Jurkat, Clone E6-1 (cell line): ENCODE measurements around the gene NFIX.

Source experiments
- DNase-seq: peaks from one replicate; pipeline ENCODE4 v3.0.0-alpha.2; 2011; ENCODE audit warnings: low read depth, low spot score
- H3K4me3 ChIP-seq: 2 replicates; pipeline ENCODE4 v1.5.1; 2011; ENCODE audit warnings: mild to moderate bottlenecking, low read length, control low read depth, moderate library complexity

The NFIX gene

GRCh38 chr19:13043285-13043684 lies 48.0 kb downstream of the NFIX start:
- no peak for DNase-seq
- H3K4me3 ChIP-seq: no peak overlapping the region

GRCh38 chr19:13044231-13044836 lies 49.1 kb downstream of the NFIX start:
- DNase-seq: no peak
- no peak overlapping the region for H3K4me3 ChIP-seq

- no peak overlapping the region for H3K4me3 ChIP-seq
- DNase-seq: no peak
These were observed 50.5 kb downstream of the NFIX start for GRCh38 chr19:13045812-13046211.

DNA sequence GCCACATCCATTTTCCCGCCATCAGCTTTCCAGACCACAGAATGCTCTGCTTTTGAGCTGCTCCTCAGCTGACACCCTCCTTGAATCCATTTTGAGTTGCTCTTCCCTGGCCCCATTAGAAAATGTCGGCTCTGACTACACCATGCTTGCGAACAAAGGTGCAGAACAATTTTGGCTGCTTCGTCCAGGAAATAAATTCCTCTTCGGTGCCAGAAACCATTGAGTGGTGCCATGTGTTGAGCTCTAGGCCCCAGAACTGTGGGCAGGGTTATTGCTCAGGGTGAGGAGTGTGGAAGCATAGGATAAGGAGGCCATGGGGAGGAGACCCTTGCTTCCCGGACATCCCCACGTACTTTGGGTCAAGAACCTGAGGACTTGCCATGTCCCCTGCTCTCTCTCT lies 52.1 kb downstream of the NFIX start:
- H3K4me3 ChIP-seq: no peak overlapping the region
- no peak for DNase-seq

GRCh38 chr19:13050274-13050673 lies 55.0 kb downstream of the NFIX start:
- no peak for DNase-seq
- no peak overlapping the region for H3K4me3 ChIP-seq

DNA sequence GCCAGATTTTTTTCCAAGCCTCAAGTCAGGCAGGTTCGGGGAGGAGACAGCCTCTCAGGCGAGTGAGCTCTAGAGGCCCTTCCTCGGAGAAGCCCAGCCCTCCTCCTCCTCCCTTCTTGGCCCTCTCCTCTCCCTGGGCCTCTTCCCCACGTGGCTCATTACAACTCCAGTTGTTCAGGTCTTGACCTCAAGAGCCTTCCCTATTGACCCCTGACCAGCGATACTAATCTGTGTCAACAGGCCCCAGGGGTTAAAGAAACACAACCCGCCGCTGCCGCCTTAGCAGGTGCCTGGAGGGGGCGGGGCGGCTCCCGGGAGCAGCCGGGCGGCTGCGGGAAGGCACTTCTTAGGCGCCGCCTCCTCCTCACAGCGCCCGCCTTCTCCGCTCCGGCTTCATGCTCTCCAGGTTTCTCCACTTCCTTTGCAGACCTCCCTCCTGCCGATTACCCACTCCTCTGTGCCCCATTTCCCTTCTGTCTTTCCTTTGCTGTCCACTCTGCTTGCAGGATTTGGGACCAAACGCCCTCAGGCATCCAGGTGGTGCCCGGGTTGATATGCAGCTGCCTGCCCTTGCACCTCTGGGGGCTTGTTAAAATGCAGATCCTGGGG lies 56.4 kb downstream of the NFIX start:
- H3K4me3 ChIP-seq: peak overlapping the region; percentile 25
- peak; percentile 58 for DNase-seq

DNA sequence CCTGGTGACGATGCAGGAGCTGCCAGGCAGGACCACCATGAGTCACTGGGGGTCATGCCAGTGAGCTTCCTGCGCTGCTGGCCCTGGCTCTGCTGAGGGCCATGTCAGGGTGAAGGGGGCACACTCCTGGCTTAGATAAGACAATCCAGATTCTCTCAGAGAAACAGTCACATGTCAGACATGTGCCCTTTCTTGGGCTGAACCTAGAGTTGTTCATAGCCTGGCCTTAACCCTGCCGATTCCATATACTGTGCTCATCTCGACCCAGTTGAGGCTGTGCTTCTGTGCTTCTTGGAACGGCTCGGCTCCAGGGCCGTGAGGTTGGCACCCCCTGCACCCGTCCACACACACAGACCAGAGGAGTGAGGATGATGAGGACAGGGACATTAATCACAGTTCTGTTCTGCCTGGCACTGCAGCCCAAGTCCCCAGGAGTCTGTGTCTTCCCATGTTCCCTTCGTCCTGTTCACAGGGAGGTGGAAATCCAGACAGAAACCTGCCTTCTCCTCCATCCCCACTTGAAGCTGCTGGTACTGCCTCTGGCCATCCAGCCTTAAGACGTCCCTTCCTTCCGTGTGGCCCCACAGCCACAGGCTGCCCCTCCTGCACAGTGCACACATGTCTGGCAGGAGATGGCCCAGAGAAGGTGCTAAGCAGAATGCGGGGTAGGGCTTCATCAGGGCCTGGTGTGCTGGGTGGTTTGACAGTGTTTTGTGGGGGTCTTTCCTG lies 57.3 kb downstream of the NFIX start:
- H3K4me3 ChIP-seq: no peak overlapping the region
- no peak for DNase-seq

DNA sequence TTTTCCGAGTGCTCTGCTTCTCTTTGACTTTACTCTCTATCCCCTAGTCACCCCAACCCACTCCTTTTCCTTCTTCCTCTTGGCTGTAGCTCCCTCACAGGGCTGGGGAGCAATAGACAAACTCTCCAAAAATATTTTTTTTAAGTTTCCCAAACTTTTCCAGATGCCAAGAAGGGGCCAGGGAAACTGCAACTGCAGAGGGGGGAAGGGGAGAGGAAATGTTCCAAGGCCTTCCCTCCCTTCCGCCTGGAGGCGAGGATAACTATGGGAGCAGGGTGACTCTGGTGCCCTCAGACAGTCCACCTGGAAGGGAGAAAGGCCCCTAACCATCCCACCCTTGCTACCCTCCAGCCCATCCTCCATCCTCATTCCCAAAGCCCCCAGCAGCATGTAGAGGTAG lies 58.0 kb downstream of the NFIX start:
- DNase-seq: no peak
- no peak overlapping the region for H3K4me3 ChIP-seq

GRCh38 chr19:13053761-13054625 lies 58.7 kb downstream of the NFIX start:
- no peak for DNase-seq
- H3K4me3 ChIP-seq: no peak overlapping the region

DNA sequence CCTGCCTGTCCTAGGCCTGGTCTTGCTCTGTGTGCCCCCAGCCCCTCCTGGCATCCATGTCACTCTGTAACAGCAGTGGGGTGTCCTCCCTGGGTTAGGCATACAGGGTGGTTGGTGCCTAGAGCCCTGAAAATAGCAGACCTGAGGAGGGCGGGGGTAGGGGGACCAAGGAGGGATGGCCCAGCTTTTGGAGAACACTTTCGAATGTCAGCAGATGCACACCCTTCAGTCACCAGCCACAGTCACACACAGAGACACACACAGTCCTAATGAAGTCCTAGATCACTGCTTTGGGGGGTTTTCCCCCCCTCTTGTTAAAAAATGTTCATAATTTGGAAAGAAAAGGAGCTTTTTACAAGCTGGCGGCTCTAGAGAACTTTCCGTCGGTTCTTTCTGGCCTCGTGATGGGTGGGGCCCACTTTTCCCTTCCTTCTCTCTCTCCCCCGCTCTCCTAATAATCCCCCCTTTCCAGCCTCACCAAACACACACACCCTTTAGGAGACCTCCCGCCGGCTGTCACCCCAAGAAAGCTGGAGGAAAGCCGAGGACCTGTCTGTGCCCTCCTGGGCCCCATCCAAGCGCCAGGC lies 59.4 kb downstream of the NFIX start:
- H3K4me3 ChIP-seq: no peak overlapping the region
- no peak for DNase-seq

GRCh38 chr19:13055213-13056051 lies 60.2 kb downstream of the NFIX start:
- DNase-seq: no peak
- no peak overlapping the region for H3K4me3 ChIP-seq

DNA sequence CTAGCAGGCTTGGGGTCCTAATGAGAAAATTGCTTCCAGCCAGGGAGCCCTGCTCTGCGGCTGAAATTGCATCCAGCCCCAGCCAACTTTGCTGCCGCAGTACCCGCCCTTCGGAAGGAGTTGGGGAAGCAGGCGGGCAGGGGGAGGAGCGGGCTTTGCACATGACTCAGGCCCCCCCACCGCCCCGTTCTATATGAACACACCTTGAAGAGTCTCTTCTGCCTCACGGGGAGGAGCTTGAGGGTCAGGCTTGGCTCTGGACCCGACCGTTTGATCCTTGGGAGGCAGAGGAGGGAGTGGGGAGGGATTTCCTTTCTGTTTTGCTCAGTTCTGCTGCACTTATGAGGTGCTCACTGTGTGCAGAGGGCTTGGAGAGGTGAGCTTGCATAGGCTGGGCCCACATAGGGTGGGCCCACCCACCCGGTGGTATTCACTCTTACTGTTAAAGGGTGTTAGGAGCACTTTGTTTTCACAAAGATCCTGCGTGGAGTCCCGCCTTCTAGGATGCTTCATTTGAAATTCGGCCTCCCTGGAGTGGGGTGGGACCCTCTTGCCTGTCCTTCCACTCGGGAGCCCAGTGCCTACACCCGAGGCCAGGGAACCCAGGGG lies 60.9 kb downstream of the NFIX start:
- H3K4me3 ChIP-seq: no peak overlapping the region
- DNase-seq: no peak

DNA sequence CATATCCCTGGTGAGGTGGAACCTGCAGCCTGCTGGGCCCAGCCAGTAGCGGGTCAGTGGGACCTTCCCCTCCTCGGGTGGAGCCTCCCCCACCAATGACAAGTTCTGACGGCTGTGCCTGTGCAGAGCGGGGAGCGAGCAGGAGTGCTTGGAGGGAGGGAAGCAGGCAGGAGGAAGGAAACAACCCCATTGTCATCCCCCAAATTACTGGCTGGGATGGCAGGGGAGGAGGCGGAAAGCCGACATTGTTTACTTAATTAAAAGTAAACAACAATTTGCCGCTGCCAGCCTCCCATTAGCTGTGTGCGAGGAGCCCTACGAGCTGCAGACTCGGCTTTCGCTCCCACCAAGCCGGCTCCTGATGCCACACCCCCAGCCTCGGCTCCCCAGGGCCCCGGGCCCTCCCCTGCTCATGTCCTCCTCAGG lies 61.9 kb downstream of the NFIX start:
- H3K4me3 ChIP-seq: no peak overlapping the region
- DNase-seq: no peak

DNA sequence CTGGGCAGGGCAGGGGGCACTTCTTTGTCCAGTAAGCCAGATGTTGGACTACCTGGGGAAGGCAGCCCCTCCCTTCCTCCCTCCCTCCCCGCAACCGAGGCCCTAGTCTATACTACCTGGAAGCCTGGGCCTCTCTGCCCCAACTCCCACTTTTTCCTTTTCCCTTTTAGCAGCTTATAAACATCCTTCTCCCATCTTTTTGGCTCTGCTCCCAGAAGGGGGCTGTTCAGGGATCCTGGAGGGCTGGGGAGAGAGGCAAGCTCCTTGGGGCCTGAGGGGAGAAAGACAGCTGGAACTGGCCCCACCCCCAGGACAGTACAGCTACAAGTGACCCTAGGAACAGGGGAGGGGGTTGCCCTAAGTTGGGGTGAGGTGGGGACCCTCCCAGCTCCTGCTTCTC lies 62.5 kb downstream of the NFIX start:
- DNase-seq: no peak
- H3K4me3 ChIP-seq: no peak overlapping the region

GRCh38 chr19:13058951-13059660 lies 63.8 kb downstream of the NFIX start:
- no peak for DNase-seq
- H3K4me3 ChIP-seq: no peak overlapping the region

DNA sequence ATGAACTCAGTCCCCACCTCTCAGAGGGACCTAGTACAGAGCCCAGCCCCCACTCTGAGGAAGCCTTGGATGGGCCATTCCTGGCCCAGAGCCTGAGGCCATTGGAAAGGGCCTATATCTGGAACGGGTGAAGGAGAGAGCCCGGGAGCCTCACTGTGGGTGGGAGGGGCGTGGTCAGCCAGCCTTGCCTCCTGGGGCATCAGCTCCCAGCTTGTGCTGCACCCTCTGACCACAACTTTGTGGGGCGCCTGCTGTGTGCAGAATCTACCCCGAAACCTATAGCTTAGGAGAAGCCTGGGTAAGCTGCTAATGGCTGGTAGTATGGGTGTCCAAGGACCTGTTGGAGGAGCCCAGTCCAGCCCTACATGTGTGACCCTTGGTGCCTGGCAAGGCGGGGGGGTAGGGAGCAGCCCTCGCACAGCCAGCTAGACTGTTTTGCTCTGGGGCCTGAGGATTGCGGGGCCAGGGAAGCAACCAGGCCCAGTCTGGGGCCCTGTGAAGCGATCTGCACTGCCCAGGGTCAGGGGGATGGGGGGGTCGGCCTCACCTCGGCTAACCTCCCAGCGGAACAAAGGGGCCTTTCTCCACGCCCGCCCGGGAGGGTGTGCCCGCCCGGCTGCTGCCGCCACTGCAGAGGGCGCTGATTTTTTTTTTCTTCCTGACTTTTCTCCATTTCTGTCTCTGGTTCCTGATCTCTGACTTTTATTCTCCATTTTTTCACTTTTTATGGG lies 65.1 kb downstream of the NFIX start:
- DNase-seq: no peak
- peak overlapping the region; percentile 61 for H3K4me3 ChIP-seq
